ENCODE measurements around the gene ARAP1. TPM values are rescaled to one million over a fixed set of nuclear protein-coding genes. Genes with fewer than 3 reads are reported as not detected.

ARAP1 gene
- total and polyA plus RNA-seq, 2 of the 8 experiments (the other 6 are each of a cell fraction or from before 2014, with no cell fraction given): 25.7 to 61.6 TPM

DNA sequence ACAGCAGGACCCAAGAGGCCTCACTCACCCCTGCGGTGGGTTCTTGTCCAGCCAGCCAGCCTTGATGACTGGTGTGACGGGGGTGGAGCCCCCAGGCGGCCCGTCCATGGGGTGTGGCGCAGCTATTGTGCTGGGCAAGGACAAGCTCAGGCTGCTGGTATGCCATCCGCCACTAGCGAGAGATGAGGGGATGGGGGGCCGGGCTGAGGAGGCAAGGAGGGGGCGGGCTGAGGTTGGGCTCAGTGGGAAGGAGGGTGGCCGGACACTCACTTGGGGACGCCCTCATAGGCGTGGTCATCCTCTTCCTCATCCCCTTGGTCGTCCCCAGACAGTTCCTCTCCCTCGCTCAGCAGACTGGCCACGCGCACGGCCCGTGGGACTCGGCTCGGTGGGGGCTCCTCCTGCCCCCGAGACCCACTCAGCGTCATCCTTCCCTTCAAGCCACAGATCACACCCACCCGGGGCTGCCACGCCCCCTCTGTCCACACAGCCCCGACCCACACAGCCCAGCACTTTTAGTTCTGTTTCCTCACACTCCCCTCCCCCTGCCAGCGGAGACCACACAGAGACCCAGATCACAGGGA lies 39.9 kb downstream of the ARAP1 start:
- Histone ChIP-seq H3K27ac (ENCODE audit: low read depth, low read length) (no peak overlapping the region), H2BK12ac (ENCODE audit: low read depth, low read length) (no peak overlapping the region), H4K20me1 (replicated peaks in 1 of 2; ENCODE audit: control insufficient read depth in 1 of 2, insufficient read depth in 2 of 2, low read length in 2 of 2) (peaks cover 3 to 12% of the 10 kb centered on the region in 2 experiments), H2BK120ac (replicated peaks; ENCODE audit: low read depth, low read length) (no peak overlapping the region), H3K23me2 (ENCODE audit: low read depth, low read length) (no peaks in the 10 kb centered on the region), H3K27me3 (replicated peaks in 1 of 4; ENCODE audit: control insufficient read depth in 3 of 4, extremely low read depth in 1 of 4, insufficient read depth in 3 of 4, low read length in 3 of 4) (no peaks in the 10 kb centered on the region), H2BK20ac (ENCODE audit: low read length) (no peak overlapping the region), H3K79me1 (ENCODE audit: low read depth, low read length) (peaks cover 3% of the 10 kb centered on the region; the same call in 1 of the 2 replicates), H2AFZ (ENCODE audit: low read length) (no peak overlapping the region), H3K79me2 (ENCODE audit: control insufficient read depth in 1 of 2, insufficient read depth in 2 of 2, low read length in 2 of 2) (no peaks in the 10 kb centered on the region; a peak in 1 of 4 replicates), H3K4me2 (ENCODE audit: insufficient read depth in 1 of 2, low read depth in 2 of 2, low read length in 2 of 2) (no peak overlapping the region), H3K4me3 (ENCODE audit: extremely low read depth in 1 of 4, insufficient read depth in 2 of 4, low read depth in 3 of 4, low read length in 4 of 4) (no peak overlapping the region), H3K36me3 (ENCODE audit: control insufficient read depth in 2 of 4, insufficient read depth in 4 of 4, low read length in 3 of 4) (0 out of 8 replicates have a peak, but pooled peaks cover 0 to 2% (median 0%) of the 10 kb centered on the region in 4 experiments), H3K14ac (ENCODE audit: insufficient read length) (no peak overlapping the region), H3K9ac (replicated peaks in 1 of 4; ENCODE audit: extremely low read depth in 1 of 4, low read depth in 3 of 4, low read length in 3 of 4) (no peak overlapping the region), H3K23ac (ENCODE audit: insufficient read length) (no peak overlapping the region), H3K4ac (replicated peaks; ENCODE audit: insufficient read length, low read depth, low read length) (no peak overlapping the region), H2BK15ac (ENCODE audit: low read length) (no peak overlapping the region), H3K4me1 (replicated peaks in 1 of 4; ENCODE audit: control insufficient read depth in 3 of 4, insufficient read depth in 4 of 4, low read length in 3 of 4) (peaks cover 0 to 15% (median 8%) of the 10 kb centered on the region in 4 experiments; a peak in 6 of 7 replicates), H2AK5ac (ENCODE audit: low read depth, low read length) (no peak overlapping the region), H4K5ac (ENCODE audit: insufficient read length, low read depth, low read length) (no peak overlapping the region), H3K56ac (replicated peaks; ENCODE audit: insufficient read length, low read depth, low read length) (no peak overlapping the region), H2BK5ac (ENCODE audit: low read depth, low read length) (no peak overlapping the region), H3K9me3 (ENCODE audit: insufficient read depth in 2 of 2, low read depth in 1 of 2, low read length in 1 of 2) (no peaks in the 10 kb centered on the region), H3K18ac (ENCODE audit: extremely low read depth, low read length) (no peak overlapping the region), H4K8ac (ENCODE audit: extremely low read depth, insufficient read depth, low read length) (peak overlapping the region; percentile 64; the same call in 1 of the 2 replicates), H4K91ac (replicated peaks; ENCODE audit: insufficient read length, low read length) (no peak overlapping the region)
- POLR2A ChIA-PET (ENCODE audit: partially characterized antibody): no interaction called here
- WGBS, 2 experiments (ENCODE audit: extremely low coverage in 1 of 2, insufficient coverage in 1 of 2, insufficient read length in 1 of 2, insufficient replicate concordance in 2 of 2, low coverage in 1 of 2, low lambda C conversion rate in 2 of 2, missing lambda C conversion rate in 1 of 2): 92% methylated on average over 14 of the region's 26 CpGs; no CpG with 5 or more reads in 1 of the 2 experiments
- no peak for DNase-seq (ENCODE audit: low read depth in 1 of 2, low spot score in 2 of 2)
- CTCF ChIA-PET (ENCODE audit: partially characterized antibody): interaction anchor here (0.7 kb wide), 1 partner anchor 42 kb away, joined by 3 read pairs; no protein-coding TSS in a partner anchor
- FAIRE-seq: no peak
- no peak for TF ChIP-seq SUZ12 (IDR thresholded peaks at IDR 0.05; ENCODE audit: low read length)

All from H1 (cell line).